ENCODE results near the gene NDUFB10.
"Not testable (repeated sequence)": the region's sequence is repeated elsewhere in the genome, so short reads cannot be mapped to it uniquely, and the experiment has no call there.

NDUFB10 gene

DNA sequence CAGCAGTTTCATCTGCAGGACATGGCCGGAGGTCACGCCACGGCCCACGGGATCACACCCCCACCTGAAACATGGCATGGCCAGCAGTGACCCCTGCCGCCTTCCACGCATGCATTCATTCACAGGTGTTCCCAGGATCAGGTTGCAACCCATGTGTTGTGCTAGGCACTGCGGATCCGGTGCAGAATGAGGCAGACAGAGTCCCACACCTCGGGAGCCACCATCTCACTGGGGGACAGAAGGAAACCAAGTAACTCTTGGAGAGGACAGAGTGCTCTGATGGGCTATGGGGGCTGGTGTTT, 12.0 kb upstream of the NDUFB10 start:
- DNase-seq = no peak

- DNase-seq = no peak
These were observed 9.8 kb upstream of the NDUFB10 start for GRCh38 chr16:1949507-1949906.

GRCh38 chr16:1950047-1950446, 9.3 kb upstream of the NDUFB10 start:
- DNase-seq = no peak

DNA sequence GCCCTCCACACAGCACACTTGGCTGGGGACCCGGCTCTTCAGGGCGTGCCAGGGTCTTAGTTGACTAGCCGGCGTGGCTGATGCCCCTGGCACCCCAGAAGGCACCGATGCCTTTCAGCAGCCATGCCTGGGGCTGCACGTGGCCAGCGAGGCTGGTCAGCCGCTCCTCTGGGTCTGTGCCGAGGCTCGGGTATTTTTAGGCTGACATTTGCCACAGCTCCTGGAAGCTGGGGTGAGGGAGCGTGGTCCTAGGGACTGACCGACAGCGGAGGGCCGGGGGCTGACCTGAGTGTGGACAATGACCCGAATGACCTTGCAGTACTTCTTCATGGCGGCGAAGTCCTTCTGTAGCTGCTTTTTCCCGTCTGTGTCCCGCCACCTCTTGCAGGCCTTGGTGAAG, 8.8 kb upstream of the NDUFB10 start:
- no peak for DNase-seq

- no peak for DNase-seq
These were observed 5.6 kb upstream of the NDUFB10 start for GRCh38 chr16:1953734-1954133.

DNA sequence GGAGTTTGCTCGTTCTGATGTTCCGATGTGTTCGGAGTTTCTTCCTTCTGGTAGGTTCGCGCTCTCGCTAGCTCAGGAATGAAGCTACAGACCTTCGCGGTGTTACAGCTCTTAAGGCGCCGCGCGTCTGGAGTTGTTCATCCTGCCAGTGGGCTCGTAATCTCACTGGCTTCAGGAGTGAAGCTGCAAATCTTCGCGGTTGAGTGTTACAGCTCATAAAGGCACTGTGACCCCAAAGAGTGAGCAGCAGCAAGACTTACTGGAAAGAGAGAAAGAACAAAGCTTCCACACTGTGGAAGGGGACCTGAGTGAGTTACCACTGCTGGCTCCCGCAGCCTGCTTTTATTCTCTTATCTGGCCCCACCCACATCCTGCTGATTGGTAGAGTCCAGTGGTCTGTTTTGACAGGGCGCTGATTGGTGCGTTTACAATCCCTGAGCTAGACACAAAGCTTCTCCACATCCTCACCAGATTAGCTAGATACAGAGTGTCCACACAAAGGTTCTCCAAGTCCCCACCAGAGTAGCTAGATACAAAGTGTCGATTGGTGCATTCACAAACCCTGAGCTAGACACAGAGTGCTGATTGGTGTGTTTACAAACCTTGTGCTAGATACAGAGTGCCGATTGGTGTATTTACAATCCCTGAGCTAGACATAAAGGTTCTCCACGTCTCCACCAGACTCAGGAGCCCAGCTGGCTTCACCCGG, 1.8 kb upstream of the NDUFB10 start:
- DNase-seq = not testable (repeated sequence)

GRCh38 chr16:1958143-1958491, 1.2 kb upstream of the NDUFB10 start:
- DNase-seq = not testable (repeated sequence)

DNA sequence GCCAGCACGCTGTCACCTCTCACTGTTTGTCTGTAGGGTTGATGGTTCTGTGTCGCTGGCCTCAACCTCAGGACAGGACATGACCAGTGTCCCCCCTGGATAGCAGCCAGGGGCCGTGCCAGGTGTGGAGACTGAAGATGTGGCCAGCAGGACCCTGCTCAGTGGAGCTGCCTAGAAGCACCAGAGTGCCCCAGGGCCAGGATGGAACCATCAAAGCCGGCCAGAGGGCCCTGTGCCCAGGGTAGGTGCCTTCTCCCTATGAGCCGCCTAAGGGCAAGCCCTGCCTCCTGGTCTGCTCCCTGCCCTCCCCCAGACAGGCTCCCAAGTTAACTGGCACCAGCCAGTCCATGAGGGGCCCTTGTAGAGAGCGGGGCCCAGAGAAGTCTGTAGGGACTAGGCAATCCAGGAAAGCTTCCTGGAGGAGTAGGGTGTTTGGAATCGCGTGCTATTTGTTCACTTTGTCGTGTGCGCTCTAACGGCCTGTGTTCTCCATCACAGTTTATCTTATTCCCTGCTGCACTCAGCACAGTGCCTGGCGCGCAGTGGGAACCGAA, 546 bp upstream of the NDUFB10 start:
- DNase-seq = no peak

GRCh38 chr16:1960665-1961630, 1.6 kb downstream of the NDUFB10 start:
- DNase-seq = peak; percentile 83

DNA sequence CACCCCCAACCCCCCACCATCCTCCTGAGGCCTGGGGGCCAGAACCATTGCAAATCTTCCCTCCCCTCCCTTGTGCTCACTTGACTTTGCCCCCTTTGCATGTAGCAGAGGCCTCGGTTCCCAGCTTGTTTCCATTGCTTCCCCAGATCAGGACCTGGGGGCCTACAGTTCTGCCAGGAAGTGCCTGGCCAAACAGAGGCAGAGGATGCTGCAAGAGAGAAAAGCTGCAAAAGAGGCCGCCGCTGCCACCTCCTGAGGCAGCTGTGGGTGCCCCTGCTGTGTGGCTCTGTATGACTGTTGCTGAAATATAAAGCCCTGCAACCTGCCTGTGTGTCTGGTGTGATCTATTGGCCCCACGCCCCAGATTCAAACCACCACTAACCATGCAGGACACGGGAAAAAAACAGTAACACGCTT, 2.3 kb downstream of the NDUFB10 start:
- DNase-seq = peak; percentile 66

DNA sequence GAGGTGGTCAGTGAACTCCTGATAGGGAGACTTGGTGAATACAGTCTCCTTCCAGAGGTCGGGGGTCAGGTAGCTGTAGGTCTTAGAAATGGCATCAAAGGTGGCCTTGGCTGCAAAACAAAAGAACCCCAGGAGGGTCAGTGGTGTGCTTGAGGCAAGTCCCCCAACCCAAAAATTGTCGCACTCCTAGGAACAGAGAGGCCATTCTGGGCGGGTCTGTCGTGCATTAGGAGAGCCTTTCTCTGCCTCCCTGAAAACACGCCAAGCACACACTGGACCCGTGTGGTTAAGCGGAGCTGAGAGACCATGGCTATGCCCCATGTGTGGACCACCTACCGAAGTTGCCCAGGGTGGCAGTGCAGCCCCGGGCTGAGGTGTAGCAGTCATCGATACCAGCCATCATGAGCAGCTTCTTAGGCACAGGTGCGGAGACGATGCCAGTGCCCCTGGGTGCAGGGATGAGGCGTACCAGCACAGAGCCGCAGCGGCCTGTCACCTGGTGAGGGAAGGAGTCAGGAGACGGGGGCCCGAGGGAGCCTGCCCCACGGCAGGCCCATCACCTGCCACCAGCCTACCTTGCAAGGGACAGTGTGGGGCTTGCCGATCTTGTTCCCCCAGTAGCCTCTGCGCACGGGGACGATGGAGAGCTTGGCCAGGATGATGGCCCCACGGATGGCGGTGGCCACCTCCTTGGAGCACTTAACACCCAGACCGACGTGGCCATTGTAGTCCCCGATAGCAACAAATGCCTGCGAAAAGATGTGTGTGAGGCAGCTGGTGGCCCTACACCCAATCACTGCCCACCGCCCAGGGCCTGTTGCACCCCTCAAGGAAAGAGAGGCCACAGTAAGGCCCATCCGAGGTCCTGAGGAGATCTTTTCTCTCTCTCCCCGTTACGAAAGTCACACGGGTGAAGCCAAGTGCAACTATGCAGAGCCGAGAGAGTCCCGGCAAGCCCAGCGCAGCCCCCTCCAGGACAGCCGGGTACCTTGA, 3.1 kb downstream of the NDUFB10 start:
- DNase-seq = not testable (repeated sequence)

DNA sequence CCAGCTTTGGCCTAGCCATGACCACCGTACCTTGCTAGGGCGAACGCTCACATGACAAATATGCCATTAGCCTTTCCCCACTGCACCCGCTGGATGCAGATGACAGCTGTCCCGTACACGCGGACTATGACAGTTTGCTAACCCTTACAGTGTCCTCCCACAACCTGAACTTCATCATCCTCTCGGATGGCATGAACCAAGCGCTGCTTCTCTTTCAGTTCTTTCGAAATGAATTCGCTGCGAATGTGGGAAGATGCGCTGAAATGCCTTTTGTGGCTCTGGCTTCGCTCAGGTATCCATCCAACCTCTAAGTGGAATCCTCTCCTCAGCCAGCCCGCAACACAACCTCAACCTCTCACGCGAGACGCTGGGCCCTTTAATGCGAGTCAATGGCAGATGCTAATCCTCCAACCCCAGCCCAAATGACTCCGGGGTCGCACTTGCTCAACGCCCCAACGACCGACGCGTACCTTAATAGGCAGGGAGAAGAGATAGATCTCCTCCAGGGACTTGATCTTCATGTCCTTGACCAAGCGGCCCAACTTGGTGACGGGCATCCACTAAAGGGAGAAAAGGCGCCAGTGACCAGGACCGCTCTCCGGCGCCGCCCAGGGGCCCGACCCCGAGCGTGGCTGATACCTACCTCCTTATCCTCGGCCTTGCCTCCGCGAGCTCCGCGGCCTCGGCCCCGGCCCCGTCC, 4.6 kb downstream of the NDUFB10 start:
- DNase-seq = peak; percentile 59

GRCh38 chr16:1964506-1965395, 5.4 kb downstream of the NDUFB10 start, which contains the start of gene RPS2:
TSS of gene RPS2 (minus strand) at chr16:1964826. CDS start at chr16:1964625, 201 bp downstream.
- DNase-seq = peak; percentile 98

- DNase-seq = peak; percentile 45
These were observed 6.2 kb downstream of the NDUFB10 start for GRCh38 chr16:1965396-1966001.

- DNase-seq = no peak
These were observed 7.1 kb downstream of the NDUFB10 start, which contains the start of gene RNF151 for GRCh38 chr16:1966460-1966859. TSS of gene RNF151 (plus strand) at chr16:1966856. CDS start at chr16:1966882, 26 bp downstream.

DNA sequence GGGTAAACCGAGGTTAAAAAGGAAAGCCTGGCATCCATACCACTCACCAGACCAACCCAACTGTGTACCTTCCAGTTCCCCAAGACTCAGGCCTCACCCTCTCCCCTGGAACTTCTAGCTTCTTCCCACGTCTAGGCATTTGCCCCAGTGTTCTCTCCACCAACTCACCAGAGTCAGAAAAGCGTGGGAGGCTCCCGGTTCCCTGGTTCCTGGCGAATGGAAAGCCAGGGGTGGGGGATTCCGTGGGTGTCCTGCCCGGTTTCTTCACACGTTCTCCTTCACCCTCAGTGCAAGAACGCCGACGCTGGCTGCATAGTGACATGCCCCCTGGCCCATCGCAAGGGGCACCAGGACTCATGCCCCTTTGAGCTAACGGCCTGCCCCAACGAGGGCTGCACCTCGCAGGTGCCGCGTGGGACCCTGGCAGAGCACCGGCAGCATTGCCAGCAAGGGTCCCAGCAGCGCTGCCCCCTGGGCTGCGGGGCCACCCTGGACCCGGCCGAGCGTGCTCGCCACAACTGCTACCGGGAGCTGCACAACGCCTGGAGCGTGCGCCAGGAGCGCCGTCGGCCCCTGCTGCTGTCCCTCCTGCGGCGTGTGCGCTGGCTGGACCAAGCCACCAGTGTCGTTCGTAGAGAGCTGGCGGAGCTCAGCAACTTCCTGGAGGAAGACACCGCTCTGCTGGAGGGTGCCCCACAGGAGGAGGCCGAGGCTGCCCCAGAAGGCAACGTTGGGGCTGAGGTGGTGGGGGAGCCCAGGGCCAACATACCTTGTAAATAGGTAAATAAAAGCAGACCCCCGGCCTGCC, 9.0 kb downstream of the NDUFB10 start:
- DNase-seq = no peak

- peak; percentile 97 for DNase-seq
These were observed 12.6 kb downstream of the NDUFB10 start, which contains the start of gene TBL3 for GRCh38 chr16:1971796-1972489. TSS of gene TBL3 (plus strand) at chr16:1972053. CDS start at chr16:1972165, 112 bp downstream.

- DNase-seq = peak; percentile 54
These were observed 13.1 kb downstream of the NDUFB10 start for GRCh38 chr16:1972490-1972877.

Measured in DMS53 (cell line).